ENCODE data around the gene RUNX1.

RUNX1 gene

GRCh38 chr21:34827445-34828235 lies 221.5 kb downstream of the RUNX1 start:
- no peak for DNase-seq (ENCODE audit: low read depth in 2 of 2)

GRCh38 chr21:34826836-34827235 lies 222.3 kb downstream of the RUNX1 start:
- no peak for DNase-seq (ENCODE audit: low read depth in 2 of 2)

GRCh38 chr21:34825948-34826548 lies 223.1 kb downstream of the RUNX1 start:
- no peak for DNase-seq (ENCODE audit: low read depth in 2 of 2)

GRCh38 chr21:34825101-34825500 lies 224.0 kb downstream of the RUNX1 start:
- no peak for DNase-seq (ENCODE audit: low read depth in 2 of 2)

GRCh38 chr21:34824314-34824713 lies 224.8 kb downstream of the RUNX1 start:
- no peak for DNase-seq (ENCODE audit: low read depth in 2 of 2)

GRCh38 chr21:34822942-34823341 lies 226.2 kb downstream of the RUNX1 start:
- no peak for DNase-seq (ENCODE audit: low read depth in 2 of 2)

GRCh38 chr21:34822168-34822567 lies 226.9 kb downstream of the RUNX1 start:
- no peak for DNase-seq (ENCODE audit: low read depth in 2 of 2)

GRCh38 chr21:34821717-34822116 lies 227.4 kb downstream of the RUNX1 start:
- DNase-seq (ENCODE audit: low read depth in 2 of 2): no peak

GRCh38 chr21:34820051-34820450 lies 229.1 kb downstream of the RUNX1 start:
- DNase-seq (ENCODE audit: low read depth in 2 of 2): no peak

GRCh38 chr21:34819357-34819999 lies 229.6 kb downstream of the RUNX1 start:
- no peak for DNase-seq (ENCODE audit: low read depth in 2 of 2)

- DNase-seq (ENCODE audit: low read depth in 2 of 2): no peak
Measured at GRCh38 chr21:34818662-34819158, 230.4 kb downstream of the RUNX1 start.

GRCh38 chr21:34817821-34818661 lies 231.1 kb downstream of the RUNX1 start:
- no peak for DNase-seq (ENCODE audit: low read depth in 2 of 2)

GRCh38 chr21:34815831-34816705 lies 233.0 kb downstream of the RUNX1 start:
- no peak for DNase-seq (ENCODE audit: low read depth in 2 of 2)

GRCh38 chr21:34814529-34814951 lies 234.6 kb downstream of the RUNX1 start:
- no peak for DNase-seq (ENCODE audit: low read depth in 2 of 2)

- no peak for DNase-seq (ENCODE audit: low read depth in 2 of 2)
Measured at GRCh38 chr21:34813266-34813894, 235.7 kb downstream of the RUNX1 start.

- no peak for DNase-seq (ENCODE audit: low read depth in 2 of 2)
Measured at GRCh38 chr21:34812504-34813265, 236.4 kb downstream of the RUNX1 start.

- DNase-seq (ENCODE audit: low read depth in 2 of 2): no peak
Measured at GRCh38 chr21:34811368-34811767, 237.7 kb downstream of the RUNX1 start.

- DNase-seq (ENCODE audit: low read depth in 2 of 2): no peak
Measured at GRCh38 chr21:34810786-34811185, 238.3 kb downstream of the RUNX1 start.

GRCh38 chr21:34809822-34810221 lies 239.3 kb downstream of the RUNX1 start:
- no peak for DNase-seq (ENCODE audit: low read depth in 2 of 2)

Data from stimulated activated CD4-positive, alpha-beta T cell treated with anti-CD3 and anti-CD28 coated beads, Interleukin-12 subunit alpha, Interleukin-12 subunit beta, amount 100 ng/mL, for 24 hours (primary cell).